SK-N-MC (cell line): ENCODE measurements around the gene METTL1.
A peak's percentile ranks its signal among the peaks of the same experiment; 100 is the strongest.

Source experiments
- EZH2 ChIP-seq: fragments of 200-600 bp; sonication (generic); IDR thresholded peaks from one replicate; pipeline ENCODE4 v1.6.1; 2017; ENCODE audit warnings: antibody characterized with exemption
- FOXP2 ChIP-seq: optimal IDR thresholded peaks from 2 replicates; pipeline ENCODE3; 2011; ENCODE audit warnings: mild to moderate bottlenecking, moderate library complexity; ENCODE audit not compliant: insufficient read depth; ENCODE audit errors: extremely low read length, control extremely low read depth
- POLR2AphosphoS5 ChIP-seq: IDR thresholded peaks from 2 replicates; pipeline ENCODE4 v1.6.1; 2012; ENCODE audit warnings: mild to moderate bottlenecking, low read depth, low read length, borderline replicate concordance

DNA sequence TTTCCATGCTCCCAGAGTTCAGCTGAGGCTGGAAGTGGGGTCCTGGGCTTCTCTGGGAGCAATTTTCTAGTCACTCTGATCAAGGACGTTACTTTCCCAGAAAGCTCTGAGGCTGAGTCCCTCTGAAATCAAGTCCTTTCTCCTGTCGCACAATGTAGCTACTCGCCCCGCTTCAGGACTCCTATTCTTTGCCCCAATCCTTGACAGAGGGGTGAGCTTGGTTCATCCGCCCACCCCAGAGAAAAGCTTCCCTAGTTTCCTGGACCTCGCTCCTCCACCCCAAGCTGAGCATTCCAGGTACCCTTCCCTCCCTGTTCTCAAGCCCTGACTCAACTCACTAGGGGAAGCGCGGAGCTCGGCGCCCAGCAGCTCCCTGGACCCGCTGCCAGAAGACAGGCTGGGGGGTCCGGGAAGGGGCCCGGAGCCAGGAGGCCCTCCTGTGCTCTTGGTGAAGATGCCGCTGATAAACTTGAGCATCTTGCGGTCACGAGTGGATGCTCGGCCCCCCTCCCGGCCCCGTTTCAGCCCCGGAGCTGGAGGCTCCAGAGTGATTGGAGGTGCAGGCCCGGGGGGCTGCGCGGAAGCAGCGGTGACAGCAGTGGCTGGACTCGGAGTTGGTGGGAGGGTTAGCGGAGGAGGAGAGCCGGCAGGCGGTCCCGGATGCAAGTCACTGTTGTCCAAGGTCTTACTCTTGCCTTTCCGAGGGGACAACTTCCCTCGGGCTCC, 35.0 kb downstream of the METTL1 start:
- TF ChIP-seq POLR2AphosphoS5 (no peak), EZH2 (peak; percentile 88), FOXP2 (no peak)
